ENCODE measurements around the gene EFHB. TPM values are rescaled to one million over a fixed set of nuclear protein-coding genes. Genes with fewer than 3 reads are reported as not detected.

EFHB gene
- total RNA-seq, 1 experiment from 2014 or later = 1.4 TPM

GRCh38 chr3:19940643-19941042, 6.6 kb upstream of the EFHB start:
- Mint-ChIP-seq H3K4me1 (ENCODE audit: low read depth, unreplicated experiment) (peaks cover 20% of the 10 kb centered on the region), H3K4me3 (ENCODE audit: unreplicated experiment) (no peak overlapping the region), H3K9me3 (ENCODE audit: unreplicated experiment) (no peaks in the 10 kb centered on the region), H3K36me3 (ENCODE audit: insufficient read depth, unreplicated experiment) (peaks cover 6% of the 10 kb centered on the region), H3K27me3 (ENCODE audit: insufficient read depth, unreplicated experiment) (no peaks in the 10 kb centered on the region), H3K27ac (ENCODE audit: unreplicated experiment) (no peak overlapping the region)
- no peak for DNase-seq
- TF ChIP-seq CTCF (IDR thresholded peaks at IDR 0.05; ENCODE audit: insufficient read depth in 1 of 2, low read depth in 1 of 2, low read length in 1 of 2, severe bottlenecking in 1 of 2, unreplicated experiment in 1 of 2) = no peak
- no peak overlapping the region for H3K4me3 ChIP-seq (ENCODE audit: low read depth, low read length)
- POLR2A ChIA-PET = no interaction called here
- no peaks in the 10 kb centered on the region for H3K27me3 ChIP-seq (replicated peaks; ENCODE audit: control insufficient read depth, insufficient read depth, low read length)
- no peaks in the 10 kb centered on the region for H3K9me3 ChIP-seq
- no peaks in the 10 kb centered on the region for H3K36me3 ChIP-seq (ENCODE audit: control insufficient read depth, insufficient read depth, low read length)
- no TSS peak for BruUV-seq (replicated peaks)
- H3K4me1 ChIP-seq = peaks cover 18% of the 10 kb centered on the region
- intact Hi-C loops (cut with micrococcal nuclease; ENCODE audit: unreplicated experiment) = no loop called here
- CTCF ChIA-PET = no interaction called here

GRCh38 chr3:19938295-19938627, 4.2 kb upstream of the EFHB start:
- Histone ChIP-seq H3K9me3 (no peaks in the 10 kb centered on the region), H3K4me3 (ENCODE audit: low read depth, low read length) (no peak overlapping the region), H3K36me3 (ENCODE audit: control insufficient read depth, insufficient read depth, low read length) (no peaks in the 10 kb centered on the region), H3K4me1 (peaks cover 12% of the 10 kb centered on the region), H3K27me3 (replicated peaks; ENCODE audit: control insufficient read depth, insufficient read depth, low read length) (no peaks in the 10 kb centered on the region)
- POLR2A ChIA-PET = no interaction called here
- TF ChIP-seq CTCF (IDR thresholded peaks at IDR 0.05; ENCODE audit: insufficient read depth in 1 of 2, low read depth in 1 of 2, low read length in 1 of 2, severe bottlenecking in 1 of 2, unreplicated experiment in 1 of 2) = no peak
- no peak for DNase-seq
- H3K27me3 Mint-ChIP-seq (ENCODE audit: insufficient read depth, unreplicated experiment) = no peaks in the 10 kb centered on the region
- CTCF ChIA-PET = no interaction called here
- H3K9me3 Mint-ChIP-seq (ENCODE audit: unreplicated experiment) = peaks cover 9% of the 10 kb centered on the region
- H3K4me3 Mint-ChIP-seq (ENCODE audit: unreplicated experiment) = no peak overlapping the region
- peaks cover 6% of the 10 kb centered on the region for H3K36me3 Mint-ChIP-seq (ENCODE audit: insufficient read depth, unreplicated experiment)
- intact Hi-C loops (cut with micrococcal nuclease; ENCODE audit: unreplicated experiment) = no loop called here
- peak overlapping the region; percentile 43 for H3K27ac Mint-ChIP-seq (ENCODE audit: unreplicated experiment)
- BruUV-seq (replicated peaks) = no TSS peak
- peaks cover 22% of the 10 kb centered on the region for H3K4me1 Mint-ChIP-seq (ENCODE audit: low read depth, unreplicated experiment)

GRCh38 chr3:19937459-19938294, 3.7 kb upstream of the EFHB start:
- Histone ChIP-seq H3K9me3 (no peaks in the 10 kb centered on the region), H3K4me1 (peaks cover 12% of the 10 kb centered on the region), H3K4me3 (ENCODE audit: low read depth, low read length) (no peak overlapping the region), H3K36me3 (ENCODE audit: control insufficient read depth, insufficient read depth, low read length) (no peaks in the 10 kb centered on the region), H3K27me3 (replicated peaks; ENCODE audit: control insufficient read depth, insufficient read depth, low read length) (no peaks in the 10 kb centered on the region)
- BruUV-seq (replicated peaks) = no TSS peak
- ChIA-PET POLR2A (interaction anchor here (0.8 kb wide), 1 partner anchor 103 kb away, joined by 3 read pairs; the partner anchor contains the start of gene KAT2B), CTCF (no interaction called here)
- Mint-ChIP-seq H3K4me3 (ENCODE audit: unreplicated experiment) (no peak overlapping the region), H3K4me1 (ENCODE audit: low read depth, unreplicated experiment) (peaks cover 22% of the 10 kb centered on the region), H3K27ac (ENCODE audit: unreplicated experiment) (peak overlapping the region; percentile 43), H3K36me3 (ENCODE audit: insufficient read depth, unreplicated experiment) (peaks cover 6% of the 10 kb centered on the region), H3K27me3 (ENCODE audit: insufficient read depth, unreplicated experiment) (no peaks in the 10 kb centered on the region), H3K9me3 (ENCODE audit: unreplicated experiment) (peaks cover 9% of the 10 kb centered on the region)
- intact Hi-C loops (cut with micrococcal nuclease; ENCODE audit: unreplicated experiment) = loop anchor here (1.0 to 2.0 kb wide), 2 partner anchors 8 to 39 kb away; no protein-coding TSS in a partner anchor
- no peak for TF ChIP-seq CTCF (IDR thresholded peaks at IDR 0.05; ENCODE audit: insufficient read depth in 1 of 2, low read depth in 1 of 2, low read length in 1 of 2, severe bottlenecking in 1 of 2, unreplicated experiment in 1 of 2)
- DNase-seq = peak in 1 of 2 experiments; percentile 41
